ENCODE measurements around the gene DNAH2.

GRCh38 chr17:7848131-7848579, 130.6 kb downstream of the DNAH2 start:
- no peak for TF ChIP-seq EZH2 (IDR thresholded peaks at IDR 0.05)
- no peak for TF ChIP-seq POLR2AphosphoS5 (IDR thresholded peaks at IDR 0.05; ENCODE audit: borderline replicate concordance, low read depth, low read length)

Data from SK-N-MC (cell line).